ENCODE measurements around the gene SIK3.

SIK3 gene

DNA sequence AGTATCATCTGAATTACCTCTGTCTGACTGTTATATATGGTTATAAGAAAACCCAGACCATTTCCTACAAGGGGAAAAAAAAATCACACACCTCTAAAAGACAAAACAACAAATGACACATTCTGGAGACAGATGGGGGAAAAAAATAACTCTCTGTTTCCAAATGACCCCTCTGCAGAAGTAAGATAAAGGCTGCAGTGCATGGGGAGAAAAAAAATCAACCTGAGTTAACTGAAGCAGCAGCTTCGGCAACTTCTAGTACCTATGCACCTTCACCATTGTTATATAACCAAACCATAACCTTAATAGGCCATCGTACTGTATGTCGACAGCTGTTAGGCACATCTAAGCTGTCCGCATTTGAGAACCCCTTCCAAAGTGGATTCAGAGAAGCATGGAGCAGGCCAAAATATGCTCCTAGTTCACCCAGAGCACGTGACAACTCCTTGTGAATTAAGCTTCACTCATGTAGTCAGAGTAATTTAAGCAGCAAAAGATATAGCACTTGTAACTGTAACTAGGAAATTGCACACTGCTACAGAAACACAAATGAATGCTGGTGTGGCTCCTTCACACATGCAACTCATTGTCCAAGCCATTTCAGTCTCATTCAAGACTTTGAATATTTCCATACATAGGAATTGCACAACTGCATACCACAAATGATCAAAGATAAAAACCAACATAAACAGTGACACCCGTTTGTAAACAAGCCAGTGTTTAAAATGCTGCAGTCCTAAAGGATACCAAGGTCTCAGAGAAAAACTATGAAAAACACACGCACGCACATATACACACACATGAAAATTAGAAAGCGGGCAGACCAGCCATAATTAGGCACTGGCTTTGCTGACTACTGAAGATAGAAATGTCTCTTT lies 2.7 kb downstream of the SIK3 start:
- no peak for TF ChIP-seq ZNF274 (IDR thresholded peaks at IDR 0.05; ENCODE audit: low read depth, low read length)
- H3K4me3 ChIP-seq (ENCODE audit: low read length) = peak overlapping the region; percentile 36

GRCh38 chr11:117094776-117095175 lies 3.5 kb downstream of the SIK3 start:
- no peak for TF ChIP-seq ZNF274 (IDR thresholded peaks at IDR 0.05; ENCODE audit: low read depth, low read length)
- H3K4me3 ChIP-seq (ENCODE audit: low read length) = no peak overlapping the region

DNA sequence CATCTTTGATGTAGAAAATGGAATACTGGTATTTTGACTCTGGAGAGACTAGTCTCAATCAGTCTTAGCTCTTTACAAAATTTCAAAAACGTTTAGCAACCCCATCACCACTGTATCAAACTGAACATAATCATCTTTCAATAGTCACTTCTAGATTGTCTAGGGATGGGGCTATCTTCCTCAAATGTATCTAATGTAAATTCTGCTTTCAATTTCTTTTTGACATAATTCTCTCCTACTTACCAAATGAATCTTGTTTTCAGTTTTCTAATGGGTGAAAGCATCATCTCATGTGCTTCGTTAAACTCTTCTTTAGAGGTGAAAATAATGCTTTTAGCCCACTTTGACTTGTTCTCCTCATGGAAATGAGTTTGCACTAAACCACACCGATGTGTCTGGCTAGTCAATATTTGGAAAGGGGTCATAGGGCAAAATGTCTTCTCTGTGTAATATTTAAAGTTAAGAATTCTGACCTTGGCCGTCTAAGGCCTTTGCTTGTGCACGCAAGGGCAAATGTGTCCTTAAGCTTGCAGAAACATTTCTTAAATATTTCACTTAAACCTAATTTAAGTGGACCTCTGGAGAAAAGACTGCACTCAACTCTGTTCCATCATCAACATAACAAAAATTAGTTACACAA lies 5.2 kb downstream of the SIK3 start:
- H3K4me3 ChIP-seq (ENCODE audit: low read length) = no peak overlapping the region

GRCh38 chr11:117091753-117092477 lies 6.3 kb downstream of the SIK3 start:
- no peak overlapping the region for H3K4me3 ChIP-seq (ENCODE audit: low read length)
- no peak for TF ChIP-seq ZNF274 (IDR thresholded peaks at IDR 0.05; ENCODE audit: low read depth, low read length)

More for the DNA sequence above, 5.2 kb downstream of the SIK3 start:
- TF ChIP-seq ZNF274 (IDR thresholded peaks at IDR 0.05; ENCODE audit: low read depth, low read length) = no peak

DNA sequence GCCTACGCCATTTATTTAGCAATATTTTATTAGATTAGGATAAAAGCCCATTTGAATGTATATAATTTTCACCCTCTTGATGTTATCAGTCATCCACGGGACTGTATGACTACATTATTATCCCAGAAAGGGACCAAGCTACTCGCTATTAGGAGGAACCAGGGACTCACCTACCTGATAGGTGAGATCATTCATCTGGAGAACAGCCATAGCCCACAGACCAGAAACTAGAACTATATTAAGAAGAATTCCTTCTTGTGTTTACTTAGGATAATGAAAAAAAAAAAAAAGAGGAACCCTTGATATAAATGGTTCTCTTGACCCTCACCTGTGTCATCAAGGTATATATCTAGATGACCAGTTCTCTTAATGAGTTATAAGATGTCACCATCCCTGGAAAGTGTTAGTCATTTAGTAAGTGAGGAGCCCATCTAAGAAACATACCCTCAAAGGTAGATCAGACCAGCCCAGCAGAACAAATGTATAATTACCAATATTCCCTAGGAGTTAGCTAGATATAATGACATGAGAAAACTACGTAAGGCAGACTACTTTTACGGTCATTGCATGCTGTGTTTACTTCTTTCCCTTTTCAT lies 8.0 kb downstream of the SIK3 start:
- H3K4me3 ChIP-seq (ENCODE audit: low read length) = no peak overlapping the region
- no peak for TF ChIP-seq ZNF274 (IDR thresholded peaks at IDR 0.05; ENCODE audit: low read depth, low read length)

DNA sequence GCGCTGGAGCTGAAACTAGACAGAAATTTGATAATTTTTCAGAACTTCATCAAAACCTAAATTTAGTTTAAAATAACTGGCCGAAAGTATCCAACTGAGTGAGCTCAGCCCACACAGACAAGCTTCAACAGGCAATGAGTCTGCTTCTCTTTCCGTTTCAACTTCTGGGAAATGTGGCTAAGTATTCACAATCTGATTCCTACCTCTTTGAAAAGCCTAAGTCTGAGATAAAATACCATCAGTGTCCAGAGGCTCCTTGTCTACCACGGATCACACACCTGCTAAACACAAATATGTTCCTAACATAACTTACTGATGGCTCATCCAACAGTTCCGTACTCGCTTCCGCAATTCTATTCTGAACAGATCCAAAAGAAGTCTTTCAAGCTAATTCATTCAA lies 8.5 kb downstream of the SIK3 start:
- H3K4me3 ChIP-seq (ENCODE audit: low read length) = no peak overlapping the region
- no peak for TF ChIP-seq ZNF274 (IDR thresholded peaks at IDR 0.05; ENCODE audit: low read depth, low read length)

DNA sequence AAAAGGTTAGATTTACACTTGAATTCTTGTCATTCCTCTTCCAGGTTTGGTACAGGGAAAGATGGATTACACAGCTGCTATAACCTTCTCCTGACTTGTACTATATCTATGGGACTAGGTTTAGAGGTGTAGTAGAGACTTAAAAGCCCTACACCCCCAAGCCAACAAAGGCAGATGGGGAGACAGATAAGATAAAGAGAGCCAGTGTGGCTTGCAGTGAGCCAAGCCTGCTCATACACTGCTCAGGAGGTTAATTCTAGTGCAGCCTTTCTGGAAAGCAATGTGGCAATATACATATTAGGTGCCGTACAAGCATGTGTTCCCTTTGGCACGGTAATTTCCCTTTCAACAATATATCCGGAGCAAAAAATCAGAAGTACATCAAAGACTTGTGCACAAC lies 10.8 kb downstream of the SIK3 start:
- no peak overlapping the region for H3K4me3 ChIP-seq (ENCODE audit: low read length)
- no peak for TF ChIP-seq ZNF274 (IDR thresholded peaks at IDR 0.05; ENCODE audit: low read depth, low read length)

GRCh38 chr11:117084992-117085391 lies 13.2 kb downstream of the SIK3 start:
- no peak for TF ChIP-seq ZNF274 (IDR thresholded peaks at IDR 0.05; ENCODE audit: low read depth, low read length)
- no peak overlapping the region for H3K4me3 ChIP-seq (ENCODE audit: low read length)

- H3K4me3 ChIP-seq (ENCODE audit: low read length) = no peak overlapping the region
- no peak for TF ChIP-seq ZNF274 (IDR thresholded peaks at IDR 0.05; ENCODE audit: low read depth, low read length)
These were observed 15.0 kb downstream of the SIK3 start for GRCh38 chr11:117083011-117083935.

DNA sequence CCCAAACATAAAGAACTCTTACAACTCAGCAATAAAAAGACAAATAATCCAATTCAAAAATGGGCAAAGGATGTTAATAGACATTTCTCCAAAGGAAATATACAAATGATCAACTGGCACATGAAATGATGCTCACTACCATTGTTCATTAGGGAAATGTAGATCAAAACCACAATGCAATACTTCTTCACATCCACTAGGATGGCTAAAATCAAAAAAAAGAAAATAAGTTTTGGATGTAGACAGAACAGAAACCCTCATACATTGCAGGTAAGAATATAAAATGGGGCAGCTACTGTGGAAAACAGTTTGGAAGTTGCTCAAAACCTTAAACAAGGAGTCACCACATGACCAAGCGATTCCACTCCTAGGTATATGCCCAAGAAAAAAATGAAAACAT lies 16.3 kb downstream of the SIK3 start:
- H3K4me3 ChIP-seq (ENCODE audit: low read length) = no peak overlapping the region
- TF ChIP-seq ZNF274 (IDR thresholded peaks at IDR 0.05; ENCODE audit: low read depth, low read length) = no peak

DNA sequence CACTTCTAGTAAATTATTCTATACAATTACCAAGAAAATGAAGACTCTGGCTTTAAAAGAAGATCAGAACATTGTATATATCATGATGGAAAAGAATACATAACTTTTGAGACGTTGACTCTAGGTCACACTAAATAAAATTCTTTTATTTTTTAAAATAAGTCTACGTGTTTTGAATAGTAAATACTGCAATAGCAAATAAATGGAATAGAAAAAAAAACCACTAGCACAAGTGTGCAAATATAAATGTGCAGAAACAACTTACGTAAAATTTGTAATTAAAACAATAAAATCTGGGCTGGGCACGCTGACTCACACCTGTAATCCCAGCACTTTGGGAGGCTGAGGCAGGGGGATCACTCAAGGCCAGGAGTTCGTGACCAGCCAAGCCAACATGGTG lies 17.9 kb downstream of the SIK3 start:
- no peak for TF ChIP-seq ZNF274 (IDR thresholded peaks at IDR 0.05; ENCODE audit: low read depth, low read length)
- no peak overlapping the region for H3K4me3 ChIP-seq (ENCODE audit: low read length)

DNA sequence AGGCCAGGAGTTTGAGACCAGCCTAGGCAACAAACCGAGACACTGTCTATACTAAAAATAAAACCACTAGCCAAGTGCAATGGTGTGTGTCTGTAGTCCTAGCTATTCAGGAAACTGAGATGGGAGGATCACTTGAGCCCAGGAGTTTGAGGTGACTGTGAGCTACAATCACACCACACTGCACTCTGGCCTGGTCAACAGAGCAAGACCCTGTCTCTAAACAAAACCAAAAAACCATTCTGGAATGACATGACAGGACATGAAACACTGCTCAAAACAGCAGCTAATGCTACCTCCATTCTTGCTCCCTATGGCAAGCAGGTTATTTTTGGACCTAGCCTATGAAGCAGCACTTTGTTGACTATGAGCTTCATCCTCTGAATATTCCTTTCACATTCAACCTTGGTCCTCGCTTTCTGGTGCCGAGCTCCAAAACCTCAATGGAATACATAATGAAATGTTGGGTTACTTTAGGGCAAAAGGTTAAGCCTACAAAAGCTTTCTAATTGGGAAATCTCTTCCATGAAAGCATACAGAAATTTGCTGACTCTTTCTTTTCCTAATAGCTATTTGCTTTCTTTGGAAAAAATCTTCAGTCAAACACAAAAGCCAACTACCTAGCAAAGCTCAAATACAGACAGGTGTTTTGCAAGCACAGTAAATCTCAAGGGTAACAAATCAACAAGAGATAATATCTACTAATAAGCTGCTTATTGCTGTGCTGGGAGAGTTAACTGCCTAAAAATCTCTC lies 21.1 kb downstream of the SIK3 start:
- TF ChIP-seq ZNF274 (IDR thresholded peaks at IDR 0.05; ENCODE audit: low read depth, low read length) = no peak
- no peak overlapping the region; the same call in 1 of the 2 replicates for H3K4me3 ChIP-seq (ENCODE audit: low read length)

- TF ChIP-seq ZNF274 (IDR thresholded peaks at IDR 0.05; ENCODE audit: low read depth, low read length) = no peak
- H3K4me3 ChIP-seq (ENCODE audit: low read length) = no peak overlapping the region
These were observed 23.0 kb downstream of the SIK3 start for GRCh38 chr11:117075186-117075585.
